Lung (tissue), 12 donors: ENCODE measurements around the gene MLST8. TPM values are rescaled to one million over a fixed set of nuclear protein-coding genes. Genes with fewer than 3 reads are reported as not detected.

Source experiments
- ATAC-seq: fragments of 200-7000 bp; cut with Tn5 transposase; one replicate; pipeline ENCODE4 v1.9.1; 2020; ENCODE audit warnings: moderate number of reproducible peaks; ENCODE audit not compliant: insufficient read depth, low FRiP score
- DNase-seq, 3 donors: peaks; one replicate each; pipeline ENCODE4 v3.0.0-alpha.2; 2013 to 2017
- H3K27ac ChIP-seq, 2 donors: one replicate each; pipeline ENCODE4 v1.5.1; 2013; ENCODE audit warnings: mild to moderate bottlenecking in 2 of 2, moderate library complexity in 2 of 2, control low read depth in 1 of 2, inconsistent platforms in 1 of 2, low read depth in 1 of 2, low read length in 1 of 2
- H3K27me3 ChIP-seq, 3 donors: one replicate each; pipeline ENCODE4 v1.5.1; 2013; ENCODE audit warnings: low read length in 2 of 3; ENCODE audit not compliant: control insufficient read depth in 3 of 3, insufficient read depth in 3 of 3
- H3K36me3 ChIP-seq, 4 donors: one replicate each; pipeline ENCODE4 v1.5.1; 2013; ENCODE audit warnings: low read length in 4 of 4, mild to moderate bottlenecking in 1 of 4, moderate library complexity in 1 of 4; ENCODE audit not compliant: control insufficient read depth in 4 of 4, insufficient read depth in 4 of 4
- H3K4me1 ChIP-seq, 5 donors: one replicate each; pipeline ENCODE4 v1.5.1; 2013; ENCODE audit warnings: low read length in 5 of 5, mild to moderate bottlenecking in 2 of 5, moderate library complexity in 1 of 5; ENCODE audit not compliant: control insufficient read depth in 5 of 5, insufficient read depth in 5 of 5
- H3K4me3 ChIP-seq: one replicate; pipeline ENCODE4 v1.5.1; 2013; ENCODE audit warnings: mild to moderate bottlenecking, control low read depth, moderate library complexity
- H3K9ac ChIP-seq, 2 donors: one replicate each; pipeline ENCODE4 v1.5.1; 2013; ENCODE audit warnings: low read length in 2 of 2, control low read depth in 1 of 2; ENCODE audit not compliant: insufficient read depth in 1 of 2
- H3K9me3 ChIP-seq, 4 donors: one replicate each; pipeline ENCODE4 v1.5.1; 2013; ENCODE audit warnings: low read length in 3 of 4, mild to moderate bottlenecking in 1 of 4, moderate library complexity in 1 of 4; ENCODE audit not compliant: control insufficient read depth in 4 of 4, insufficient read depth in 3 of 4
- WGBS, 2 donors: extraction: QIAGEN DNeasy Blood & Tissue Kit; methylation state at CpG; one replicate each; pipeline ENCODE4 v1.1.7; 2013; 5-methylcytosine and 5-hydroxymethylcytosine counted together
- polyA plus RNA-seq, 2 donors: library from polyadenylated mRNA; stranded (reverse); fragments of 200-250 nt; gene quantifications; one replicate each; pipeline ENCODE4 v1.2.1, GENCODE V29; 2013
- total RNA-seq, 2 donors: library from RNA; depleted of rRNA in 1 of 2; stranded (reverse); fragments of >200 nt in 1 of 2; gene quantifications; one replicate each; pipeline ENCODE4 v1.2.1, GENCODE V29; 2014 to 2021
- TF ChIP-seq, protein P1 (sequence below): IDR thresholded peaks from 2 replicates; pipeline ENCODE4 v1.5.1; 2012; ENCODE audit warnings: mild to moderate bottlenecking; ENCODE audit errors: control extremely low read depth, extremely low read depth
- donor health status: control.
- donor health status: control.
- donor health status: Bipolar disorder and iron deficiency.
- donor health status: healthy.
- donor health status: DM: yes; HTN: yes; CAD: no.

Gene MLST8
- total and polyA plus RNA-seq, 4 donors: 17.2 to 48.9 (median 41.2) TPM

DNA sequence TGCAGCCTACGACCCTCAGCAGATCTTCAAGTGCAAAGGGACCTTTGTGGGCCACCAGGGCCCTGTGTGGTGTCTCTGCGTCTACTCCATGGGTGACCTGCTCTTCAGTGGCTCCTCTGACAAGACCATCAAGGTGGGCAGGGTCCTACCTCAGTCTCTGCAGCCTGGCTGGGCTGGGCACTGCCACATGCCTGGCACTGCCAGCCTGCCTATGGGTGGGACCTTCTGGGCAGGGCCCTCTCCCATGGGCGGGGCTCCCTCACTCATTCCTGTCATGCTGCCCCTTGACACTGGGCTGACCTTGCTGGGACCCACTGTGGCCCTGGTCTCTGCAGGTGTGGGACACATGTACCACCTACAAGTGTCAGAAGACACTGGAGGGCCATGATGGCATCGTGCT lies 31.3 kb upstream of the MLST8 start:
- TF ChIP-seq, protein P1, sequence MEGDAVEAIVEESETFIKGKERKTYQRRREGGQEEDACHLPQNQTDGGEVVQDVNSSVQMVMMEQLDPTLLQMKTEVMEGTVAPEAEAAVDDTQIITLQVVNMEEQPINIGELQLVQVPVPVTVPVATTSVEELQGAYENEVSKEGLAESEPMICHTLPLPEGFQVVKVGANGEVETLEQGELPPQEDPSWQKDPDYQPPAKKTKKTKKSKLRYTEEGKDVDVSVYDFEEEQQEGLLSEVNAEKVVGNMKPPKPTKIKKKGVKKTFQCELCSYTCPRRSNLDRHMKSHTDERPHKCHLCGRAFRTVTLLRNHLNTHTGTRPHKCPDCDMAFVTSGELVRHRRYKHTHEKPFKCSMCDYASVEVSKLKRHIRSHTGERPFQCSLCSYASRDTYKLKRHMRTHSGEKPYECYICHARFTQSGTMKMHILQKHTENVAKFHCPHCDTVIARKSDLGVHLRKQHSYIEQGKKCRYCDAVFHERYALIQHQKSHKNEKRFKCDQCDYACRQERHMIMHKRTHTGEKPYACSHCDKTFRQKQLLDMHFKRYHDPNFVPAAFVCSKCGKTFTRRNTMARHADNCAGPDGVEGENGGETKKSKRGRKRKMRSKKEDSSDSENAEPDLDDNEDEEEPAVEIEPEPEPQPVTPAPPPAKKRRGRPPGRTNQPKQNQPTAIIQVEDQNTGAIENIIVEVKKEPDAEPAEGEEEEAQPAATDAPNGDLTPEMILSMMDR: no peak
- no peak overlapping the region for H3K9ac ChIP-seq
- no peak overlapping the region for H3K4me3 ChIP-seq
- peaks cover 4 to 74% (median 11%) of the 10 kb centered on the region in 4 donors for H3K36me3 ChIP-seq
- peaks cover 0 to 3% (median 0%) of the 10 kb centered on the region in 5 donors for H3K4me1 ChIP-seq
- no peak for ATAC-seq
- H3K27me3 ChIP-seq: no peaks in the 10 kb centered on the region
- 95 to 96% methylated on average over 4 of the region's 4 CpGs for WGBS, 2 donors
- H3K27ac ChIP-seq: no peak overlapping the region
- no peaks in the 10 kb centered on the region for H3K9me3 ChIP-seq
- DNase-seq: no peak

DNA sequence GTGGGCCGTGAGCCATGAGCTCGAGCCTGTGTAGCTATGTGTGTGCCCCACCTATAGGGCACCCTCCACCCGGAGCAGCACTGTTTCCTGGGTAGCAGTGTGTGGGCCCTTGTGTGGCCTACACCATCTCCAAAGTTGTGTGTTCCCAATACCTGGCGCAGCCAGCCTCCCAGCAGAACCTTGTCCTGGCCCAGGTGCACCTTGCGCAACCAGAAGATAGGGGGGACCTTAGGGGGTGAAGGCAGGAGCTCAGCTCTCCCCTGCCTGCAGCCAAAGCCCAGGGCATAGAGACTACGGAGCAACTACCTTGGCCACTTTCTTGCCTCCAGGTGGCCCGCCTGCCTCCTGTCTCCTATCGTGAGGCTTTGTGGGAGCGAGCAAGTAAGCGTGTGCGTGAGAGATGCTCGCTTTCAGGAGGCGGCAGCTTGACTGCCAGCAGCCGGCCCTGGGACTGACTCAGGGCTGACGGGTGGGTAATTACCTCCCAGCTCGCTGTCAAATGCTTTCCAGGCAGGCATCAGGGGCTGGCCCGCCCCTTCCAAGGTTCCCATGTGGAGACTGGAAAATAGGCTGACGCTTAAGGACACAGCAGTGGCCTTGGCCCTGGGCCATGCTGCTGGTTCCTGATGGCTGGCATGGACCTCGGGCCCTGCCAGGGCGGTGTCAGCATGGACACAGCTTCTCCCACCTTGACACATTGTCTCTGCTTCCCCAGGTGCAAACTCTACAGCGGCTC lies 30.7 kb upstream of the MLST8 start:
- DNase-seq (no peak), ATAC-seq (no peak)
- Histone ChIP-seq H3K27me3 (no peaks in the 10 kb centered on the region), H3K27ac (no peak overlapping the region), H3K4me3 (no peak overlapping the region), H3K9ac (no peak overlapping the region), H3K9me3 (no peaks in the 10 kb centered on the region), H3K36me3 (peaks cover 4 to 71% (median 11%) of the 10 kb centered on the region in 4 donors), H3K4me1 (peaks cover 0 to under 1% (median 0%) of the 10 kb centered on the region in 5 donors)
- TF ChIP-seq, protein P1: no peak
- 94 to 96% methylated on average over 21 of the region's 21 CpGs for WGBS, 2 donors

DNA sequence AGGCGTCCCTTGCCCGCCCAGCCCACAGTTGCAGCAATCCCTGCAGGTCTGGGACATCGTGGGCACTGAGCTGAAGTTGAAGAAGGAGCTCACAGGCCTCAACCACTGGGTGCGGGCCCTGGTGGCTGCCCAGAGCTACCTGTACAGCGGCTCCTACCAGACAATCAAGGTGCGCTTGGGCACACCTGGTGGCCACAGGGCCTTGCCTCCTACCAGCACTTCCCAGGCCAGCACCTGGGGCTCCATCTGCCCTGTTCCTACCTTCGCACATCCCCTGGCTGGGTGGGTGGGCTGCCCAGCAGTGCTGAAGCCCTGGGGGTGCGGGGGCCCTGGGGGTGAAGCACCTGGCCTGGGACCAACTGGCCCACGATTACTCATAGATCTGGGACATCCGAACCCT lies 29.8 kb upstream of the MLST8 start:
- no peak for ATAC-seq

More for the DNA sequence above, 29.8 kb upstream of the MLST8 start:
- TF ChIP-seq, protein P1: no peak
- no peak for DNase-seq
- no peak overlapping the region for H3K27ac ChIP-seq
- H3K36me3 ChIP-seq: peaks cover 4 to 70% (median 11%) of the 10 kb centered on the region in 4 donors
- H3K9me3 ChIP-seq: no peaks in the 10 kb centered on the region
- H3K27me3 ChIP-seq: no peaks in the 10 kb centered on the region
- no peaks in the 10 kb centered on the region for H3K4me1 ChIP-seq
- no peak overlapping the region for H3K4me3 ChIP-seq
- no peak overlapping the region for H3K9ac ChIP-seq
- 96 to 97% methylated on average over 10 of the region's 10 CpGs for WGBS, 2 donors
